GM12864 (cell line): ENCODE measurements around the gene NFASC.

Source experiments
- DNase-seq: peaks from one replicate; pipeline ENCODE4 v3.0.0-alpha.2; 2011; ENCODE audit warnings: low read depth
- H3K4me3 ChIP-seq: 2 replicates; pipeline ENCODE4 v1.5.1; 2011; ENCODE audit warnings: mild to moderate bottlenecking, low read depth, low read length, control low read depth
- CTCF ChIP-seq: IDR thresholded peaks from 2 replicates; pipeline ENCODE4 v1.5.1; 2011; ENCODE audit warnings: low read depth, mild to moderate bottlenecking, moderate library complexity, low read length, control low read depth, inconsistent platforms; ENCODE audit errors: missing control alignments

Gene NFASC

DNA sequence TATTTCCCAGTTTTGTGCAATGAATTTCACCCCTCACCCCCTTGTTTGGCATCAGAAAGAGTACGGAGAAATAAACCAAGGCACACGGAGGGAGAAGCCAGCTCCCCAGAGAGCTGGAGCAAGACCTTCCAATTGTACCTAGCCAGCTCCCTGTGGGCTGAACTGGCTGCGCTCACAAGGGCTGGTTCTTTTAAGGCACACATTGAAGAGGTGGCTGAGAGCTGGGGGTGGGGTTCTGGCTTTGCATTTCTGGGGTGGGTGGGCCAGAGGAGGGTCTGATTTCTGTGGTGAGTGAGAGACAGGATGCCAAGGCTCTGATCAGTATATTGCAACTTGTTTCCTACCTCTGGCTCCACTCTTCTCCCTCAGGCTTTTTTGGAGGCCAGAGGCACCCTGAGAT is 39.5 kb upstream of the NFASC start:
- no peak for TF ChIP-seq CTCF
- no peak for DNase-seq
- no peak overlapping the region for H3K4me3 ChIP-seq

- no peak for DNase-seq
- no peak for TF ChIP-seq CTCF
- no peak overlapping the region for H3K4me3 ChIP-seq
These were observed 36.3 kb upstream of the NFASC start for GRCh38 chr1:204834336-204834735.

GRCh38 chr1:204834752-204835151 is 35.9 kb upstream of the NFASC start:
- no peak overlapping the region for H3K4me3 ChIP-seq
- no peak for DNase-seq
- TF ChIP-seq CTCF, result no peak

DNA sequence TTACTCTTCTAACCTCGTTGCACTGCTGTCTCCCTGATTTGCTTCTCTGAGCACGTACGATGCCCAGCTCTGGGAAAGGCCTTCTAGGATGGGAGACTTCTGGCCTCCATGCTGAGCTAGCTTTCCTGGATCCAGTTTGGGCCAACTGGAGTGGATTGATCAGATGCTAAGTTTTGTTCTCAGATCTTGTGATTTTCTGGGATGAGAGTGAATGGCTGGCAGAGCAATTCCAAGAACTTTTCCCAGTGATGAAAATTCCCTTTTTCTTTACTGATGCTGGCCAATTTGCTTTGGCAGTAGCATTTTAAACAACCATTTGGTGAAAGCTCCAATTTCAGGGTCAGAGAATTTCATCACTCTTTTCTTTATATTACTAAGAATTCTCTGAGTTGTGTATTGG is 34.9 kb upstream of the NFASC start:
- DNase-seq, result no peak
- no peak for TF ChIP-seq CTCF
- H3K4me3 ChIP-seq, result no peak overlapping the region

DNA sequence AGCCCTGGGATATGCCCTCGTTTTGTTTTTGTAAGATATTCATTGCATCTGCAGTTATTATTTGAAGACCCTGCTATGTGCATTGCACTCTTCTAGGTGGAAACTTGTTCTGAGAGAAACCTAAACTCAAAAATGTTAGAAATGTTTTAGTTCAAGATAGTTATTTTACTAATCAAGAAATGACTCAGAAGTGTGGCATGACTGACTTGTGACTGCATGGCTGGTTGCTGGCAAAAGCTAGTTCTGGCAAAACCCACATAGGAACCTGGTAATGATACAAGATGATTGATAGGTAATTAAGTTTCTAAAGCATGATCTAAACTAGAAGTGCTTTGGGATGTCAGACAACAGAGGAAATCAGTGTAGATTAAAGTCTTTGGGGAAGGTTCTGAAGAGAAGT is 33.8 kb upstream of the NFASC start:
- DNase-seq, result no peak
- TF ChIP-seq CTCF, result no peak
- H3K4me3 ChIP-seq, result no peak overlapping the region

GRCh38 chr1:204837440-204838084 is 33.1 kb upstream of the NFASC start:
- DNase-seq, result no peak
- no peak for TF ChIP-seq CTCF
- no peak overlapping the region for H3K4me3 ChIP-seq

- no peak for TF ChIP-seq CTCF
- H3K4me3 ChIP-seq, result no peak overlapping the region
- DNase-seq, result no peak
These were observed 29.3 kb upstream of the NFASC start for GRCh38 chr1:204841316-204841715.
